Activated naive CD8-positive, alpha-beta T cell (primary cell): ENCODE measurements around the gene NTRK3.

Experiments used
- H3K27ac Mint-ChIP-seq: one replicate; pipeline ENCODE4 v1.8.0; 2021; ENCODE audit warnings: mixed read lengths
- H3K27me3 Mint-ChIP-seq: one replicate; pipeline ENCODE4 v1.8.0; 2021; ENCODE audit warnings: mixed read lengths
- H3K36me3 Mint-ChIP-seq: one replicate; pipeline ENCODE4 v1.8.0; 2021; ENCODE audit warnings: mixed read lengths
- H3K4me1 Mint-ChIP-seq: one replicate; pipeline ENCODE4 v1.8.0; 2021; ENCODE audit warnings: low read depth, mixed read lengths
- H3K4me3 Mint-ChIP-seq: one replicate; pipeline ENCODE4 v1.8.0; 2021; ENCODE audit warnings: mild to moderate bottlenecking, mixed read lengths
- H3K9me3 Mint-ChIP-seq: one replicate; pipeline ENCODE4 v1.8.0; 2021; ENCODE audit warnings: low read depth, mixed read lengths

Gene NTRK3

DNA sequence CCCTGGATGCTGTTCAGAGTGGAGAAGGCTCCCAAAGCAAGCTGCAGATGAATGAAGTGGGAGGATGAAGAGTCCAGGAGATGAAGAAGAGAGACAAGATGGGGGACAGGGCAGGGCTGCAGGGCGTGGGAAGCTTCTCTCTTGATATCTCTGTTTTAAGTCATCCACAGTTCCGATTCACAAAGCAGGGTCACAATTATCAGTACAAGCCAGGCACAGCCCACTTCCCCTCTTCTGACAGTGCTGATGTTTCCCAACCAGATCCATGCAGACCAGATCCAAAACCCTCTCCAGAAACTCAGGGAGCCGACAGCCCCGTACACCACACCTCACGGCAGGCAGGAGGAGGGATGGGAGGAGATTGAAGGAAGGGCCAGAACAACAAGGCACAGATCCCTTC is 31.1 kb downstream of the NTRK3 start:
- H3K27me3 Mint-ChIP-seq: peaks cover 3% of the 10 kb centered on the region
- no peak overlapping the region for H3K4me3 Mint-ChIP-seq
- no peaks in the 10 kb centered on the region for H3K36me3 Mint-ChIP-seq
- no peaks in the 10 kb centered on the region for H3K9me3 Mint-ChIP-seq
- H3K27ac Mint-ChIP-seq: no peak overlapping the region
- no peaks in the 10 kb centered on the region for H3K4me1 Mint-ChIP-seq

DNA sequence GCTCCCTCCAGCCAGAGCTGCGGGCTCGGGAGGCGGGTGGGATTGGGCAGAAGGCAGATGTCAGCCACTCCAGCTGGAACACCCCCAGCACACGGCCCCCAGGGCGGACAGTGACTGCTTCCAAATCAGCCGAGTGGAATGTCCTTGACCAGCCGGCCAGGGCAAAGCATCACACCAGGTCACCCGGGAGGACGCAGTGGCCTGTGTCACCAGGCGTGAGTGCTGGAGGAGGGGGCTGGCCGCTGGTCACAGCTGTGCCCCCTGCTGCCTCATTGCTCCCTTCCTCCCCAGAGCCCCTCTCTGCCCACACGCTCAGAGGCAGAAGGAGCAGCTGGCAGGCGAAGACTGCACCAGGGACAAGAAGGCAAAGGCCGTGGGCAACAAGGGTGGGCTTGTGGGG is 33.5 kb downstream of the NTRK3 start:
- Mint-ChIP-seq H3K36me3 (no peaks in the 10 kb centered on the region), H3K27ac (no peak overlapping the region), H3K27me3 (peaks cover 3% of the 10 kb centered on the region), H3K4me3 (no peak overlapping the region), H3K4me1 (no peaks in the 10 kb centered on the region), H3K9me3 (no peaks in the 10 kb centered on the region)

DNA sequence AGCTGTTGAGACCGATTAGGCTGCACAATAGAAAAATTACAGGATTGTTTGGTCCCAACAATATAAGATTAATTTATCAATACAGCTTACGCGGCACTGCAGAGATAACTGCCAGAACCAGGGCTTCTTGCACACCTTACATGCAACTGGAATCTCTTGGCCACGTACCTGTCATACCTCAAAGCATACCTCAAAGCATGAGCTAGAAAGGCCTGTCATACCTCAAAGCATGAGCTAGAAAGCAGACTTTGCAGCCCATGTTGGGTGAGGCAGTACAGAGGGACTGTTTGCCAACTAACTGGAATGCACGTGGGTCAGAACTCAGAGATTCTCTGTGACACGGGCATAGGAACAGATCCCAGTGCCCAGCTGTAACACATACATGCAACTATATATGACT is 34.7 kb downstream of the NTRK3 start:
- Mint-ChIP-seq H3K4me1 (no peaks in the 10 kb centered on the region), H3K27ac (no peak overlapping the region), H3K36me3 (no peaks in the 10 kb centered on the region), H3K9me3 (no peaks in the 10 kb centered on the region), H3K4me3 (no peak overlapping the region), H3K27me3 (peaks cover 3% of the 10 kb centered on the region)

DNA sequence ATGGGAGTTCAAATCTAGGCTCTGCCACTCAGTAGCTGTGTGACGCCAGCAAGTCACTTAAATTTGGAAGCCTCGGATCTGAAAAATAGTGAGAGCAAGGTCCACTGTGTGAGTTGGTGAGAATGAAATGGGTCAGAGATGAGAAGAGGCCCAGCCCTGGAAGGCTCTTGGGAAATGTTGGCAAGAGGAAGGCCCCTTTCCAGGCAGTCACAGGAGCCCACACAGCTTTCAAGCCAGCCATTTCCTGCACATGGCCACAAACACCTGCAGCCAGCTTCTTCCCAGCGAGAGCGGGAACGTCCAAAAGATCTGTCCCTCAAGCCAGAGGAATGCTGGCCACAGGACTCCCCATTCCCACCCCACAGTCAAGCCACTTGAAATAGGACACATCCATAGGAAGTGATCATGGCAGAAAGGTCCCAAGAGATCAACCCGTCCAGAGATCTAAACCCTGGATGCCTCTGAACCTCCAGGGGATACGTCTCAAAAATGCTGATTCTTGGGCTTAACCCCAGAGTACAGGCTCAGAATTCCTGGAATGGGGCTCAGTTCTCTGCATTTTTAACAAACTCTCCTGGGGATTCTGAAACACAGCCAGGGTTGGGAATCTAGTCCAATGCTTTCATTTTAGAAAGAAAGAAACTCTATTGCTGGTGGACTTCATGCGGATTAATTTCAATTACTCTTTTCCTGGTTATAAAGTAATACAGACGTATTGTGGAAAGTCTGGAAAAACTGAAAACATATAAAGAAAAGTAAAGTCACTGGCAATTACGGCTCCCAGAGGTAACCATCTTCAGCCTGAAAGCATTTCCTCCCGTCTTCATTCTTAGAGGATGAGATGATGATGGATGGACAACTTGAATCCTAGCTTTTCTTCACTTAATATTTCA is 35.9 kb downstream of the NTRK3 start:
- Mint-ChIP-seq H3K4me1 (no peaks in the 10 kb centered on the region), H3K36me3 (no peaks in the 10 kb centered on the region), H3K27ac (no peak overlapping the region), H3K9me3 (no peaks in the 10 kb centered on the region), H3K27me3 (peaks cover 3% of the 10 kb centered on the region), H3K4me3 (no peak overlapping the region)

DNA sequence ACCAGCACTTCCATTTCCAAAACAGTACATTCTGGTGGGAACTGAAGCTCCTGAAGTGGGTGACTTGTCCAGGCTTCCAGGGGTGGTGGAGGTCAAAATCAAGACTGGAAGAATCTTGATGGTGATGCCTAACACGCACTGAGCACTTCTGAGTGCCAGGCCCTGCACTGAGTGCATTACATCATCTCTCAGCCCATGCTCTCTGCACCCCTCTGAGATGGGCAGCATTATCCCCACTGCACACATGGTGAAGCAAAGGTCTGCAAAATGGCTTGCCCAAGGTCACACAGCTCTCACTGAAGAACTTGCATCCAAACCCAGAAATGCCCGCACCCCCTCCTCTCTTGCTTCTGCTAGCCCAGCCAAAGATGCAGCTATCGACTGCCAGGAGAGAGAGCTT is 36.9 kb downstream of the NTRK3 start:
- no peak overlapping the region for H3K27ac Mint-ChIP-seq
- H3K36me3 Mint-ChIP-seq: no peaks in the 10 kb centered on the region
- no peaks in the 10 kb centered on the region for H3K9me3 Mint-ChIP-seq
- no peak overlapping the region for H3K4me3 Mint-ChIP-seq
- H3K27me3 Mint-ChIP-seq: no peaks in the 10 kb centered on the region
- H3K4me1 Mint-ChIP-seq: no peaks in the 10 kb centered on the region

DNA sequence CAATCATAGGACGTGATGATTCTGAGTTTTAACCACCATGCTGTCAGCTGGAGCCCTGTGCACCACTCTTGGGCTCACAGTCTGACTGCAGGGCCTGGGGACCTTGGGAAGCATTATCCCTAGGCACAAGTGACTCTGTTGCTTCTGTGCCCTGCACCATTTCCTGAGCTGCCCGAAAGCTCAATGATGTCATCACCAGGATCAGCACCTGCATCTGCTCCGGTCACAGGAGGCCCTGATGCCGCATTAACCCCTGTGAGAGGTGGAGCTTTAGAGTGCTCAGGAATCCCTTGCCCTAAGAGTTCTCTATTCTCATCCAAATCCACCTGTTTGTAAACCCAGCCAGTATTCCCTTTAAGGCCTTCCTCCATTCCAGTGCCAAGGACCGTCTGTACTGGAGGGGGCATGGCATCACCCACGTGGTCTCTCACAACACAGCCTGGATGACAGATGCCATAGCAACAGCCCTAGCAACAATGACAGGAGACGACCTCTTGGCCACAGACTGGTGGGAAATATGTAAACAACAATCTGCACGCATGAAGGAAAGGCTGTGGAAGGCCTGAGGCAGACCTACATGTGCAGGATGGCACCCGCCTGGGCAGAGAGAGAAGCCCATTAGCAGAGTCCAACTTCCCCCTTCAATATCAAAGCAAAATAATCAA is 37.9 kb downstream of the NTRK3 start:
- Mint-ChIP-seq H3K4me1 (no peaks in the 10 kb centered on the region), H3K27ac (no peak overlapping the region), H3K9me3 (no peaks in the 10 kb centered on the region), H3K36me3 (no peaks in the 10 kb centered on the region), H3K27me3 (no peaks in the 10 kb centered on the region), H3K4me3 (no peak overlapping the region)

DNA sequence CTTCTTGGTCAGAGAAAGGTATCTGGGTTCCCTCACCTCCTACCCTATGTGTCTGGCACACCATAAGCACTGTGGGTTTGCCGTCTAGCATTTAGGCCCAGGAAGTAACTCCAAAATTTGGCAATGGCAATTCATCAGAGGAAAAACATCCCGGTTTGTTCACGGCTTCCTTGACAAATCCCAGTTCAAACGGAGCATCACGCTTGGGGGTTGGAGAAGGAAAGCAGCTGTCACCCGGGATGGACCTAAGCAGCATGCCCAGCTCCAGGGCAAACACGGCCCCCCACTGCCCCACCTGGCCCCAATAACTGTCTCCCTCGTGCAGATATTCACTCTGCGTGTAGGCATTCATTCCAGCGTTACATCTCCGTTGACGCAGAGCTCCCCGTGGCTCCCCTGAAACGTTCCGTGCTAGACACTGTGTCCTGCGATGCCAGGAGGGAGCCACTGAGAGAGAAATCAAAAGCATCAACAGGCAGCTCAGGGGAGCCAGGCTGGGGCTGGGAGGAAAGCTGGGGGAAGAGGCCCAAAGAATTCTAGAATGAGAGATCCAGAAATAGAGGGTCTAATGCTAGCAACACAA is 41.4 kb downstream of the NTRK3 start:
- Mint-ChIP-seq H3K27me3 (no peaks in the 10 kb centered on the region), H3K4me3 (no peak overlapping the region), H3K4me1 (no peaks in the 10 kb centered on the region), H3K9me3 (no peaks in the 10 kb centered on the region), H3K36me3 (no peaks in the 10 kb centered on the region), H3K27ac (no peak overlapping the region)

DNA sequence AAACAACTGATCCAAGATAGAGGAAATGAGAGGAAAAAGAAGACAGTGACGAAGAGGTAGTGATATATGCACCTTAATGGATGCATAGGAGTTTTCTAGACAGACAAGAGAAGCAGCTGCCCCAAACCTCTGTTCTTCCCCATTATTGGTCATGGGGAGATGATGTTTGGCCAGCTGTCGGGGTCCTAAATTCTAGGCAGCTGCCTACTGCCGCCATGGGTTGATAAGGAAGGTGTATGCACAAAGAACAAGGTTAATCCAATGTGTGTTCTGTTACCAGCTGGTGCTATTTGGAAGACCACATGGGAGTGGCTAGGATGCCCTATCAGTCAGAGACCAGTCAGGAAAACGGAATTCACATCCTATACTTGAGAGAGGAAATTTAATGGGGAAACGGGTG is 47.4 kb downstream of the NTRK3 start:
- Mint-ChIP-seq H3K27ac (no peak overlapping the region), H3K36me3 (no peaks in the 10 kb centered on the region), H3K4me1 (no peaks in the 10 kb centered on the region), H3K4me3 (no peak overlapping the region), H3K9me3 (no peaks in the 10 kb centered on the region), H3K27me3 (peaks cover 3% of the 10 kb centered on the region)

DNA sequence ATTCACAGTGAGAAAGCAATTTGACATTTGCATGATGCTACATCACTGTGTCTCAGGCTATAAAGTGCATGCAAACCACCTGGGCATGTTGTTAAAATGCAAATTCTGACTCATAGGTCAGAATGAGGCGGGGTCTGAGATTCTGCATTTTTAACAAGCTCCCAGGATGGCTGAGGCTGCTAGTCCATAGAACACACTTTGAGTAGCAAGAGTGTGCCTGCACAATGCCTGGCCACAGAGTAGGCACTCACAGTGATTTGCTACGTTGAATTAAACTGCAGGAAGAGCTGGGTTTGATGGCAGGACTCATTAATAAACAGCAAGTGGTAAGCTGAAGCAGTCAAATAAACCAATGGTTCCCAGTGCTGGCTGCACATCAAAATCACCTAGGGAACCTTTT is 48.1 kb downstream of the NTRK3 start:
- Mint-ChIP-seq H3K27ac (no peak overlapping the region), H3K36me3 (no peaks in the 10 kb centered on the region)

DNA sequence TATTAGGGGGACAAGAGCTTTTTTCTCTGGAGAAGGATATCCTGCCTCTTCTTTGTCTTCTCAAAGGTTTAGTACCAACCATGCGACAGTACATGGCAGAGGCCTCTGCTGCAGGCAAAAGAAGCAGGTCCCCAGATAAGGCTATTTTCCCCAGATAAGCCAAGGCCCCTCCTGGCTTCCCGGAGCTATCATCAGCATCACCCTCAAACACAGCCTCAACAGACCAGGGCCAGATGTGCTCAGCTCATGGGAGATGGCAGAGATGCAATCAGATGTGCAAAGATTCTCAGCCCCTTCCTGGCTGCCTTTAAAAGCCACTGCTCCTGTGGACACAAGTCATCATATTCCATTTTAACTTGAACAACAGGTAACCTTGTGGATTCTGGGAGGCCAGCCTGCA is 49.0 kb downstream of the NTRK3 start:
- Mint-ChIP-seq H3K9me3 (no peaks in the 10 kb centered on the region), H3K4me1 (no peaks in the 10 kb centered on the region), H3K4me3 (no peak overlapping the region), H3K36me3 (no peaks in the 10 kb centered on the region), H3K27me3 (peaks cover 3% of the 10 kb centered on the region), H3K27ac (no peak overlapping the region)

More for the DNA sequence above, 48.1 kb downstream of the NTRK3 start:
- no peak overlapping the region for H3K4me3 Mint-ChIP-seq
- H3K9me3 Mint-ChIP-seq: no peaks in the 10 kb centered on the region
- no peaks in the 10 kb centered on the region for H3K4me1 Mint-ChIP-seq
- peaks cover 3% of the 10 kb centered on the region for H3K27me3 Mint-ChIP-seq

DNA sequence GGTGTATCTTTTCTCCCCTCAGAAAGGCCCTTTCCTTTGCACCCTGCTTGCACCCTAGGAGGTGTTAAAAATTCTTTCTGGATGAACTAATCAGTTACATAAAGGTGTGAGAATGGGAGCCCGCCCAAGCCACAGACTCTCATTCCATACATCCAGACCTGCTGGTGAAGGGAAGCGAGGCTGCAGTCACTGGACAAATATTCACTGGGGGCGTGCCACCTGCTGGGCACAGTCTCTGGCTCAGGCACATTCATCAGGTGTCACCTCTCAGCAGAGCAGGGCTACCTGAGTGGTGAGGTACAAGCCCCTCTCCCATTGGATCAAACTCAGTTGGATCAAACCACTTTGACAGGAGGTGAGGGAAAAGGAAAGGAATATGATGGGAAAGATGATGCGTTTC is 52.0 kb downstream of the NTRK3 start:
- H3K4me1 Mint-ChIP-seq: no peaks in the 10 kb centered on the region
- no peak overlapping the region for H3K4me3 Mint-ChIP-seq
- no peak overlapping the region for H3K27ac Mint-ChIP-seq
- H3K36me3 Mint-ChIP-seq: no peaks in the 10 kb centered on the region
- H3K9me3 Mint-ChIP-seq: no peaks in the 10 kb centered on the region
- H3K27me3 Mint-ChIP-seq: peaks cover 3% of the 10 kb centered on the region

DNA sequence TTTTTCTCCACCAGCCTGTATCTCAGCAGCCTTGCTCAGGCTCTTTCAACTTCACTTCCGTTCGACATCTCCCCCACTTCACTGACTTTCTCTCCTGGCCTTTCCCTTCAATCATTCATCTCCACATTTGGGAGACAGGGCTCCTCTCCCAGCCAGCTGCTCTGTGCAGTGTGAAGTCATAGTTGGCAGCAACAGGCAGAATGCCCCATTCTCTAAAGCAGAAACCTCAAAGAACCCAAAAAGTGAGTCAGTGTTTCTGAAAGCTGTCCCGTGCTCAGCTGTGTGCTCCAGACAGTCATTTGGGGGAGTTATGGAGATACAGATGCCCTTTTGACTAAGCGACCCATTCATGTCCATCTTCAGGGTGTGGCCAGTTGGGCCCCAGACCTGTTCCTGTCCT is 54.3 kb downstream of the NTRK3 start:
- Mint-ChIP-seq H3K4me3 (no peak overlapping the region), H3K27ac (no peak overlapping the region), H3K9me3 (no peaks in the 10 kb centered on the region), H3K36me3 (no peaks in the 10 kb centered on the region), H3K4me1 (no peaks in the 10 kb centered on the region), H3K27me3 (no peaks in the 10 kb centered on the region)

DNA sequence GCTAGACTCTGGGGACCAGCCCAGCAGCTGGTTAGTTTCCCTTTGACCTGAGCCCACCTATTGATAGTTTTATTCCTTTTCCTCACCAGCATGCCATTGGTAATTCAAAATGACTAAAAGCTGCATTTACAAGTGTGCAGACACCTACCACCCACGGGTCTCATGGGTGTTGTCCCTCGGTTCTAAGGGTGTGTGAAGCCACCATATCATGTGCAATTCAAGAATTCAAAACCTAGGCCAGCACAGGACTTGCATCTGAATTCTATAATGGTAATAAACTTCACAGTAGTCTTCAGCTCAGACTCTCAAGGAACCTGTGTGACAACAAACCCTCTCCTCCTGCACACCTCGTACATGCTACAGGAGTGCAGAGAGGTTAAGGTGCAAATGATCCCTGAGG is 55.3 kb downstream of the NTRK3 start:
- H3K9me3 Mint-ChIP-seq: no peaks in the 10 kb centered on the region
- no peak overlapping the region for H3K4me3 Mint-ChIP-seq
- H3K27ac Mint-ChIP-seq: no peak overlapping the region
- no peaks in the 10 kb centered on the region for H3K4me1 Mint-ChIP-seq
- H3K27me3 Mint-ChIP-seq: no peaks in the 10 kb centered on the region
- H3K36me3 Mint-ChIP-seq: no peaks in the 10 kb centered on the region

DNA sequence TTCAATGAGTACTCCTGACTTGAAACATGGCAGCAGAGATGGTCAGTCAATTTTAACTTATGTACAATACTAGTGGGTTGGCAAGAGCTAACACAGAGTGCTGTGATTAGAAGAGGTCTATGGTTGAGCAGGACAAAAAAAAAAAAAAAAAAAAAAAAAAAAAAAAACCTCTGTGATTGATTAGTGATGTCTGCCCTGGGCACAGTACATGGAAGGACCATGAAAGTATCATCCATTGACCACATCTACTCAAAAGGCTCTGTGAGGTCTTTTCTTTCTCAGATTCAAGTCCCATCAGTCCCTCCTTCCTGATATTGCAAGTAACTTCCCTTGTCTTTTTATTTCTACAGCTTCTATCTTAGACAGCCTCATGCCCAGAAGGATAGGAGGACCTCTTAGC is 59.6 kb downstream of the NTRK3 start:
- Mint-ChIP-seq H3K36me3 (no peaks in the 10 kb centered on the region), H3K27ac (no peak overlapping the region), H3K9me3 (no peaks in the 10 kb centered on the region), H3K4me3 (no peak overlapping the region), H3K4me1 (no peaks in the 10 kb centered on the region), H3K27me3 (peaks cover 3% of the 10 kb centered on the region)

DNA sequence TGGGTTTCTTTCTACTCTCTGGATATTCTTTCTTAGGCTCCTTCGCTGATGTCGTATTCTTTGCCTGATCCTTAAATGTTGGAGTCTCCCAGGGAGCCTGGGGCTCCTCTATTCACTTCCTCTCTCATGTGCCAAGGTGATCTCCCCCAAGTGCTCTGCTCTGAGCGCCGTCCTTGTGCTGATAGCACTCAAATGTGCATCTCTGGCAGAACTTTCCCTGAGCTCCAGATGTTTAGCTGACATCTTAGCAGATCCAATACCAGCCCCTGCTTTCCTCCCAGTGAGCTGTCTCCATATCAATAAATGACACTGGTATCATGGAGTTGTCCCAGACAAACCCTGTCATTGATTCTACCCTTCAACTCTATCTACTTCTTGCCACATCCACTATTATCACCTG is 62.4 kb downstream of the NTRK3 start:
- H3K27me3 Mint-ChIP-seq: peaks cover 3% of the 10 kb centered on the region
- no peak overlapping the region for H3K27ac Mint-ChIP-seq
- no peak overlapping the region for H3K4me3 Mint-ChIP-seq
- H3K9me3 Mint-ChIP-seq: no peaks in the 10 kb centered on the region
- H3K4me1 Mint-ChIP-seq: no peaks in the 10 kb centered on the region
- H3K36me3 Mint-ChIP-seq: no peaks in the 10 kb centered on the region
